Fibroblast of mammary gland (primary cell): Measurements from ENCODE around the gene GSK3B.
A peak's percentile ranks its signal among the peaks of the same experiment; 100 is the strongest.

Source experiments
- DNase-seq: peaks from one replicate; pipeline ENCODE4 v3.0.0-alpha.2; 2010; ENCODE audit warnings: low read depth
- H3K4me3 ChIP-seq: 2 replicates; pipeline ENCODE4 v1.5.1; 2011; ENCODE audit warnings: low read depth, mild to moderate bottlenecking, low read length, moderate library complexity; ENCODE audit not compliant: control insufficient read depth
- TF ChIP-seq, protein P1 (sequence below): conservative IDR thresholded peaks from 2 replicates; pipeline ENCODE4 v1.5.1; 2011; ENCODE audit warnings: low read depth, low read length, inconsistent platforms; ENCODE audit not compliant: control insufficient read depth, insufficient read depth

The GSK3B gene

DNA sequence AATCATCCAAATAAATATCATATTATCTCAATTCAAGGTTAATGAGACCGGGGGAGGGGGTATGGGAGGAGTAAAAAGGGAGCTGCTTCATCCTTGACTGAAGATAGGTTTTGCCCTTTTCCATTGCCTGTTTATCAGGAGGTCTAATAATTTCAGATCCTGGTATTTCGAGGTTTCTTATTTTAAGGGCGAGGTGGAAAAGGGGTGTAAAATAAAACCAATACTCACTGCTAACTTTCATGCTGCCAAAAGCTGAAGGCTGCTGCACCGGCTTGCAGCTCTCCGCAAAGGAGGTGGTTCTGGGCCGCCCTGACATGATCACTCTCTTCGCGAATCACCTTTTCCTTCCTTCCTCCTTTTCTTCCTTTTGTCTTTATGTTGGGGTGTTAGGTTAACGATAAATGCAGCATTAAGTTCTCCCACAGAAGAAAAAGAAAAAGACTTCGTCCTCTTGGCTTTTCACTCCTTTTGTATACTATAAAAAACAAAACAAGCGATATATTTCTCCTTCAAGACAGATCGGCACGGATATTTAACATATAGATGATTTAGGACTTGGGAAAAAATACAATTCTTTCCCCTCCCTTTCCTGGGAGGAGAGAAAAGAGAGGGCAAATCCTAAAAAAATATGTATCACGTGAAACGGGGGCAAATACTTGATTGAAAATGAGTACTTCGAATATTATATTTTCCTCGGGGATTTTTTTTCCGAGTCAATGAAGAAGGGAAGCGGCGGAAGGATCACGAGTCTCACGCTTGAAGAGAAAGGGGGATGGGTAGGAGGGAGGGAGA is 932 bp downstream of the GSK3B start:
- H3K4me3 ChIP-seq = peak overlapping the region; percentile 91
- TF ChIP-seq, protein P1, sequence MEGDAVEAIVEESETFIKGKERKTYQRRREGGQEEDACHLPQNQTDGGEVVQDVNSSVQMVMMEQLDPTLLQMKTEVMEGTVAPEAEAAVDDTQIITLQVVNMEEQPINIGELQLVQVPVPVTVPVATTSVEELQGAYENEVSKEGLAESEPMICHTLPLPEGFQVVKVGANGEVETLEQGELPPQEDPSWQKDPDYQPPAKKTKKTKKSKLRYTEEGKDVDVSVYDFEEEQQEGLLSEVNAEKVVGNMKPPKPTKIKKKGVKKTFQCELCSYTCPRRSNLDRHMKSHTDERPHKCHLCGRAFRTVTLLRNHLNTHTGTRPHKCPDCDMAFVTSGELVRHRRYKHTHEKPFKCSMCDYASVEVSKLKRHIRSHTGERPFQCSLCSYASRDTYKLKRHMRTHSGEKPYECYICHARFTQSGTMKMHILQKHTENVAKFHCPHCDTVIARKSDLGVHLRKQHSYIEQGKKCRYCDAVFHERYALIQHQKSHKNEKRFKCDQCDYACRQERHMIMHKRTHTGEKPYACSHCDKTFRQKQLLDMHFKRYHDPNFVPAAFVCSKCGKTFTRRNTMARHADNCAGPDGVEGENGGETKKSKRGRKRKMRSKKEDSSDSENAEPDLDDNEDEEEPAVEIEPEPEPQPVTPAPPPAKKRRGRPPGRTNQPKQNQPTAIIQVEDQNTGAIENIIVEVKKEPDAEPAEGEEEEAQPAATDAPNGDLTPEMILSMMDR = no peak
- DNase-seq = peak; percentile 88

DNA sequence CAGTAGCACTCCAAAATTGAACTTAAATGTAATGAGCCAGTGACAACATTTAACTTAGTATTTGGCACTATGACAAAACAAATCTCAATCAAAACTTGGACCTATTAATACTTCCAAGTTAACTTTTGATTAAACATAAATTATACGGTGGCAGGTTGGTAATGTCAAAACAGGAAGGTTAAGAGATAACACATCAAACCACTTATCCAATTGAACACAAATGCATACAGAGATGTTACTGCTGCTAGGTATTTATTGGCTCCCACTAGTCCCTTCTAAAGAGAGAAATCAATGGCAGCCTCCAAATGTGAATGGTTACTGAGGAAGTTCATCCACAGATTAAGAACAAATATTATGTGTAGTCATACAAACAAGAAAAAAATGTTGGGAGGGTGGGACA is 1.8 kb downstream of the GSK3B start:
- TF ChIP-seq, protein P1 = no peak
- DNase-seq = no peak

DNA sequence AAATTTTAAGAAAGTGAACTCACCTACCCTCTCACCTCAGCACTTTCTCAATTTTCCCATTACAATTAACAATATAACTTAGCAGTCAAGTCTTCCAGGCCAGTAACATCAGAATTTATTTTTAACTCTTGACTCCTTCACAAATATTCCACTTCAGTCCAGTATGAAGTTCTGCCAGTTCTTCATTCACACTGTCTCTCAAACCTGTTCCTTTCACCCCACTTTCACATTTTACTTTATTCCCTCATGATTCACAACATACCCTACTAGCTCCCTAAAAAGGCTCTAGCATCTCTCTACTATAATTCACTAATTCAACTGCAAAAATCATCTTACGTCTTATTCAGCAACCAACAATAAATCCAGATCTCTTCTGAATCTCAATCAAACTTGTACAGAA is 3.8 kb downstream of the GSK3B start:
- TF ChIP-seq, protein P1 = no peak
- peak overlapping the region; percentile 91 for H3K4me3 ChIP-seq
- DNase-seq = no peak

More for the DNA sequence above, 1.8 kb downstream of the GSK3B start:
- peak overlapping the region; percentile 91 for H3K4me3 ChIP-seq

DNA sequence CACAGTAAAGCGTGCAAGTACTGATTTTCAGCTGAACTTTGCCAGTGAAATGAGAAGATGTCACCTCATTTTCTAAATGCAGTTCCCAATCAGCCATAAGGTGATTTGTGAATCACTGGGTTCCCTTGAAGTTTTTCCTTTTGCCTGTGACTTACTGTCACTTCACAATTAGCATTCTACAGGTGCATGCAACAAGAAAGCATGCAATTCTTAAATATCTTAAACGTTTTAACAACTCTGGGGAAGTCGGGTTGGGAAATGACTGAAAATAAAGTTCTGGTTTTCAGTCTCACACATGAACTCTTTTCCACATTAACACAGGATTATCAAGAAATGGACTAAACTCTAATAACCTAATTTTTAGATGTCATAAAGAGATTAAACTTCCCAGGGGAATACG is 5.2 kb downstream of the GSK3B start:
- TF ChIP-seq, protein P1 = no peak
- no peak overlapping the region for H3K4me3 ChIP-seq
- no peak for DNase-seq

DNA sequence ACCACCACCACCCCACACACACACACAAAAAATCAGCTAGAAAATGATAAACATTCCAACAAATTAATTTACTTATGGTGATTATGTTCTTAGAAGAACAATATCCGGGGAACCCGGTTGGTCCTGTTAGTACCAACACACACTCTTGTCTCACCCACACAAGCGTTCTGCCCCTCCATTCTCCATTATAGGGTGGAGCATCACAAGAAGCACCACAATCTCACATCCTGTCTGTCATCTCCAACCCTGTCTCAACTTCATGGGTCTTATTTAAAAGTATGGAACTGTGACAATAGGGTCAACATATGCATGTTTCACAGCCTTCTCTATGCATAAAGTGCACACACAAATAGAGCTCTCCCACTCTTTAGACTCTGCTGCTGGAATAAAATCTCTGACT is 5.6 kb downstream of the GSK3B start:
- no peak for DNase-seq
- TF ChIP-seq, protein P1 = no peak
- H3K4me3 ChIP-seq = no peak overlapping the region

DNA sequence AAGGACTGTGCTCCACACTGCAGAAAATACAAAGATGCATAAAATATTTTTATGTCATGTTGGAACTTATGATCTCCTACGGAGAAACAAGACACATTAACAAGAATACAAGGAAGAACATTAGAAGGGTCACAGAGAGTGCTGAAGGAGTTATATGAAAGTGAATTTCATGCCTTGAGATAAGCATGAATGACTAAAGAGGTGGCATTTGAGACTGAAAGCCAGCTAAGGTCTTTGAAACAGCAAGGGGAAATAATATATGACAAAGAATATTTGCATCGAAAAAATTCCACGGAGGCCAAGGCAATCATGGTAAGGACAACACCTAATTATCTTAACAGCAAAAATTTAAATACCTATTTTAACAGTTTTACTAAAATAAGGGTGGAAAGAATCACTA is 12.5 kb downstream of the GSK3B start:
- DNase-seq = no peak
- TF ChIP-seq, protein P1 = no peak
- no peak overlapping the region for H3K4me3 ChIP-seq
